Thyroid gland (tissue), 4 donors: Measurements from ENCODE around the gene MPPED1.

Source experiments
- CTCF ChIP-seq, 6 experiments: fragments of 200-600 bp in 3 of 6; fragments of 450-650 bp in 3 of 6; sonication (generic) in 3 of 6; IDR thresholded peaks; one replicate each; pipeline ENCODE4 v1.5.1; 2016 to 2019; ENCODE audit warnings: antibody characterized with exemption in 6 of 6, mild to moderate bottlenecking in 2 of 6, inconsistent platforms in 1 of 6, moderate library complexity in 1 of 6
- POLR2A ChIP-seq, 2 donors: fragments of 450-650 bp; IDR thresholded peaks; one replicate each; pipeline ENCODE4 v1.6.1; 2017; ENCODE audit warnings: antibody characterized with exemption in 2 of 2, mild to moderate bottlenecking in 2 of 2, moderate library complexity in 1 of 2

DNA sequence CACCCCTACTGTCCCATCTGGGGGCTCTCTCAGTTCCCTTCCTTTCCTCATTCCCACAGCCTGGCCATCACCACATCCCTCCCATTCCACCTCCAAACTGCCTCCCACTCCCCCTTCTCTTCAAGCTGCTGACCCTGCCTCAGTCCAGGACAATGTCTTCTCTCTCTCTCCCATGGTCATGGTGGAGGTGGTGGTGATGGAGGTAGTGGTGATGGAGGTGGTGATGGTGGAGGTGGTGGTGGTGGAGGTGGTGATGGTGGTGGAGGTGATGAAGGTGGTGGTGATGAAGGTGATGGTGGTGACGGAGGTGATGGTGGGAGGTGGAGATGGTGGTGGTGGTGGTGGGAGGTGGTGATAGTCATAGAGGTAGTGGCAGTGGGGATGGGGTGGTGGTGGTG lies 87.0 kb downstream of the MPPED1 start:
- no peak for TF ChIP-seq CTCF (IDR thresholded peaks at IDR 0.05)
- no peak for TF ChIP-seq POLR2A (IDR thresholded peaks at IDR 0.05)
